Osteoblast (primary cell): ENCODE measurements around the gene GPR33. TPM values are rescaled to one million over a fixed set of nuclear protein-coding genes. Genes with fewer than 3 reads are reported as not detected.
"Not testable (repeated sequence)": the region's sequence is repeated elsewhere in the genome, so short reads cannot be mapped to it uniquely, and the experiment has no call there.

Experiments used
- DNase-seq: peaks from one replicate; pipeline ENCODE4 v3.0.0; 2011; ENCODE audit warnings: low spot score, mixed read lengths; ENCODE audit not compliant: insufficient read length; ENCODE audit errors: missing footprints
- H2AFZ ChIP-seq: 2 replicates; pipeline ENCODE4 v1.6.0; 2011; ENCODE audit warnings: mild to moderate bottlenecking, low read length
- H3K27ac ChIP-seq: 2 replicates; pipeline ENCODE4 v1.5.1; 2011; ENCODE audit warnings: mild to moderate bottlenecking, low read depth, low read length, moderate library complexity
- H3K27me3 ChIP-seq: 2 replicates; pipeline ENCODE4 v1.6.0; 2012; ENCODE audit warnings: mild to moderate bottlenecking, control low read depth, inconsistent platforms, low read length, moderate library complexity; ENCODE audit not compliant: insufficient read depth
- H3K36me3 ChIP-seq: 2 replicates; pipeline ENCODE4 v1.5.1; 2011; ENCODE audit warnings: mild to moderate bottlenecking, low read length, control low read depth, moderate library complexity; ENCODE audit not compliant: insufficient read depth
- H3K4me1 ChIP-seq: 2 replicates; pipeline ENCODE4 v1.5.1; 2011; ENCODE audit warnings: mild to moderate bottlenecking, low read length, control low read depth, moderate library complexity; ENCODE audit not compliant: insufficient read depth
- H3K4me2 ChIP-seq: 2 replicates; pipeline ENCODE4 v1.6.0; 2011; ENCODE audit warnings: mild to moderate bottlenecking, low read length; ENCODE audit not compliant: insufficient read depth
- H3K4me3 ChIP-seq: fragments of 200-600 bp; sonication (generic); 3 replicates; pipeline ENCODE4 v1.5.1; 2012; ENCODE audit warnings: mild to moderate bottlenecking, low read length, inconsistent platforms; ENCODE audit not compliant: insufficient read depth
- H3K79me2 ChIP-seq: 2 replicates; pipeline ENCODE4 v1.6.0; 2012; ENCODE audit warnings: mild to moderate bottlenecking, low read length, control low read depth, inconsistent platforms; ENCODE audit not compliant: insufficient read depth
- H3K9me3 ChIP-seq: 2 replicates; pipeline ENCODE4 v1.5.1; 2011; ENCODE audit warnings: low read depth, low read length, control low read depth
- H4K20me1 ChIP-seq: 2 replicates; pipeline ENCODE4 v1.6.0; 2012; ENCODE audit warnings: mild to moderate bottlenecking, low read length, control low read depth; ENCODE audit not compliant: insufficient read depth
- total RNA-seq: library from RNA; depleted of rRNA; stranded (reverse); fragments of >200 nt; gene quantifications from 2 replicates; pipeline ENCODE4 v1.2.3, GENCODE V29; 2012
- TF ChIP-seq, protein P1 (sequence below): IDR thresholded peaks from 2 replicates; pipeline ENCODE4 v1.5.1; 2011; ENCODE audit warnings: mild to moderate bottlenecking, low read depth, low read length, moderate library complexity; ENCODE audit errors: extremely low read depth

Gene GPR33
- total RNA-seq, 1 donor: not detected

- H3K27me3 ChIP-seq: no peaks in the 10 kb centered on the region
- TF ChIP-seq, protein P1, sequence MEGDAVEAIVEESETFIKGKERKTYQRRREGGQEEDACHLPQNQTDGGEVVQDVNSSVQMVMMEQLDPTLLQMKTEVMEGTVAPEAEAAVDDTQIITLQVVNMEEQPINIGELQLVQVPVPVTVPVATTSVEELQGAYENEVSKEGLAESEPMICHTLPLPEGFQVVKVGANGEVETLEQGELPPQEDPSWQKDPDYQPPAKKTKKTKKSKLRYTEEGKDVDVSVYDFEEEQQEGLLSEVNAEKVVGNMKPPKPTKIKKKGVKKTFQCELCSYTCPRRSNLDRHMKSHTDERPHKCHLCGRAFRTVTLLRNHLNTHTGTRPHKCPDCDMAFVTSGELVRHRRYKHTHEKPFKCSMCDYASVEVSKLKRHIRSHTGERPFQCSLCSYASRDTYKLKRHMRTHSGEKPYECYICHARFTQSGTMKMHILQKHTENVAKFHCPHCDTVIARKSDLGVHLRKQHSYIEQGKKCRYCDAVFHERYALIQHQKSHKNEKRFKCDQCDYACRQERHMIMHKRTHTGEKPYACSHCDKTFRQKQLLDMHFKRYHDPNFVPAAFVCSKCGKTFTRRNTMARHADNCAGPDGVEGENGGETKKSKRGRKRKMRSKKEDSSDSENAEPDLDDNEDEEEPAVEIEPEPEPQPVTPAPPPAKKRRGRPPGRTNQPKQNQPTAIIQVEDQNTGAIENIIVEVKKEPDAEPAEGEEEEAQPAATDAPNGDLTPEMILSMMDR: no peak
- H4K20me1 ChIP-seq: no peaks in the 10 kb centered on the region
- H3K79me2 ChIP-seq: no peaks in the 10 kb centered on the region
- H3K27ac ChIP-seq: peak overlapping the region; percentile 66
- peaks cover 6% of the 10 kb centered on the region for H3K36me3 ChIP-seq
- DNase-seq: no peak
- H3K4me3 ChIP-seq: no peak overlapping the region
- peaks cover 13% of the 10 kb centered on the region for H3K4me1 ChIP-seq
- H3K4me2 ChIP-seq: no peak overlapping the region
- no peak overlapping the region for H2AFZ ChIP-seq
- H3K9me3 ChIP-seq: no peaks in the 10 kb centered on the region
Measured at GRCh38 chr14:31442284-31442683, 45.6 kb downstream of the GPR33 start.

GRCh38 chr14:31441273-31442111 lies 46.3 kb downstream of the GPR33 start:
- DNase-seq: peak; percentile 76
- TF ChIP-seq, protein P1: no peak
- H2AFZ ChIP-seq: no peak overlapping the region
- no peaks in the 10 kb centered on the region for H3K79me2 ChIP-seq
- no peaks in the 10 kb centered on the region for H4K20me1 ChIP-seq
- no peak overlapping the region for H3K4me2 ChIP-seq
- H3K4me3 ChIP-seq: no peak overlapping the region
- no peaks in the 10 kb centered on the region for H3K9me3 ChIP-seq
- H3K36me3 ChIP-seq: peaks cover 6% of the 10 kb centered on the region
- H3K27me3 ChIP-seq: no peaks in the 10 kb centered on the region
- peak overlapping the region; percentile 54 for H3K27ac ChIP-seq
- peaks cover 13% of the 10 kb centered on the region for H3K4me1 ChIP-seq

DNA sequence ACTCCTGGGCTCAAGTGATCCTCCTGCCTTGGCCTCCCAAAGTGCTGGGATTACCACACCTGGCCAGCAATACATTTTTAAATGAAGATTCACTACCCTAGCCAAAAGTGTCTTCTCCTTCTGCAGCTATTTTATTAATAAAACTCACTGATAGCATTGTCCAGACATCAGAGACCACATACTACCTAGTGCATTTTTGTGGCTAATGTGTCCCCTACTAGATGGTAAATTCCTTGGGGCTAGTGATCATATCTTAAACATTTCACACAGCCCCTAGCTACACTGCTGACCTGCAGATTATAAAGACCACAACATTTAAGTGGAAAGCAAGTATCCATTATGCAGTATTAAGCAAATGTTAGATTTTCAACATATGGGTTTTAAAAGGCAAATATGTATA lies 47.6 kb downstream of the GPR33 start:
- no peaks in the 10 kb centered on the region for H3K9me3 ChIP-seq
- H3K4me1 ChIP-seq: peaks cover 13% of the 10 kb centered on the region
- H3K36me3 ChIP-seq: peaks cover 6% of the 10 kb centered on the region
- H3K4me3 ChIP-seq: no peak overlapping the region
- no peak for DNase-seq
- no peak overlapping the region for H3K4me2 ChIP-seq
- no peaks in the 10 kb centered on the region for H4K20me1 ChIP-seq
- TF ChIP-seq, protein P1: no peak
- no peaks in the 10 kb centered on the region for H3K27me3 ChIP-seq
- no peak overlapping the region for H2AFZ ChIP-seq
- H3K79me2 ChIP-seq: no peaks in the 10 kb centered on the region
- no peak overlapping the region for H3K27ac ChIP-seq

DNA sequence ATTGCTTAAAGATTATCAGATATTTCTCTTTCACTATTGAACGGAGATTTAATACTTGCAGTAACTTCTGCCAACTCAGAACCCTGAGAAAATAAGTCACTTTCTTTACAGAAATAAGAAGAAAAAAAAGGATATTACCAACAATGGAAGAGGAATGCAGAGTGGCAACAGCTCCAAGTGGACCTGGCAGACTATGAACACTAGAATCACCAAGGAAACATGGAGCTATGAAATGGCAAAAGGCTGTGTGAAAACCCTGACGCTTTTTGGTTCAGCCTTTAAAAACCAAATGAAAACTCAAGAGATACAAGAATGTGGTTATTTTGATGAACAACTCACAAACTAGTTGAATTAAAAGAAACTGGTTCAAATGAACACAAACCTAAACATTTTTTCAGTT lies 48.3 kb downstream of the GPR33 start:
- no peak overlapping the region for H3K4me2 ChIP-seq
- H4K20me1 ChIP-seq: no peaks in the 10 kb centered on the region
- no peaks in the 10 kb centered on the region for H3K27me3 ChIP-seq
- peaks cover 20% of the 10 kb centered on the region for H3K4me1 ChIP-seq
- no peak for DNase-seq
- no peak overlapping the region for H3K27ac ChIP-seq
- peaks cover 4% of the 10 kb centered on the region for H3K36me3 ChIP-seq
- H3K9me3 ChIP-seq: no peaks in the 10 kb centered on the region
- H3K4me3 ChIP-seq: no peak overlapping the region
- no peaks in the 10 kb centered on the region for H3K79me2 ChIP-seq
- H2AFZ ChIP-seq: no peak overlapping the region
- TF ChIP-seq, protein P1: no peak

DNA sequence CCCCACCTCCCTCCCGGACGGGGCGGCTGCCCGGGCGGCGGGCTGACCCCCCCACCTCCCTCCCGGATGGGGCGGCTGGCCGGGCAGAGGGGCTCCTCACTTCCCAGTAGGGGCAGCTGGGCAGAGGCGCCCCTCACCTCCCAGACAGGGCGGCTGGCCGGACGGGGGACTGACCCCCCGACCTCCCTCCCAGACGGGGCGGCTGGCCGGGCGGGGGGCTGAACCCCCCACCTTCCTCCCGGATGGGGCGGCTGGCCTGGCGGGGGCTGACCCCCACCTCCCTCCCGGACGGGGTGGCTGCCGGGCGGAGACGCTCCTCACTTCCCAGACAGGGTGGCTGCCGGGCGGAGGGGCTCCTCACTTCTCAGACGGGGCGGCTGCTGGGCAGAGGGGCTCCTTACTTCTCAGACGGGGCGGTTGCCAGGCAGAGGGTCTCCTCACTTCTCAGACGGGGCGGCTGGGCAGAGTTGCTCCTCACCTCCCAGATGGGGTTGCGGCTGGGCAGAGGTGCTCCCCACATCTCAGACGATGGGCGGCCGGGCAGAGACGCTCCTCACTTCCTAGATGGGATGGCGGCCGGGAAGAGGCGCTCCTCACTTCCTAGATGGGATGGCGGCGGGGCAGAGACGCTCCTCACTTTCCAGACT lies 50.7 kb downstream of the GPR33 start:
- H3K79me2 ChIP-seq, H2AFZ ChIP-seq, H3K9me3 ChIP-seq, H4K20me1 ChIP-seq, H3K27ac ChIP-seq, H3K36me3 ChIP-seq, H3K27me3 ChIP-seq, H3K4me2 ChIP-seq, DNase-seq, H3K4me3 ChIP-seq: not testable (repeated sequence)
- peaks cover 16% of the 10 kb centered on the region for H3K4me1 ChIP-seq
